Spleen (tissue), 11 donors: ENCODE measurements around the gene IL17D. TPM values are rescaled to one million over a fixed set of nuclear protein-coding genes. Genes with fewer than 3 reads are reported as not detected.

ENCODE experiments used
- DNase-seq: peaks from one replicate; pipeline ENCODE4 v3.0.0-alpha.2; 2020
- H3K27ac ChIP-seq, 8 donors: fragments of 200-600 bp; sonication (generic) in 7 of 8; 1 replicate in 4 of 8; 2 replicates in 4 of 8; pipeline versions ENCODE4 v1.5.0 to v1.8.0; 2016 to 2021; ENCODE audit warnings: inconsistent platforms in 4 of 8, mild to moderate bottlenecking in 4 of 8, moderate library complexity in 1 of 8
- H3K27me3 ChIP-seq, 7 donors: fragments of 200-600 bp; sonication (generic) in 6 of 7; replicated peaks in 1 of 7; 1 replicate in 4 of 7; 2 replicates in 3 of 7; pipeline versions ENCODE4 v1.5.0 to v1.8.0; 2016 to 2021; ENCODE audit warnings: inconsistent platforms in 3 of 7, mild to moderate bottlenecking in 1 of 7
- H3K36me3 ChIP-seq, 6 donors: fragments of 200-600 bp; sonication (generic) in 5 of 6; 1 replicate in 4 of 6; 2 replicates in 2 of 6; pipeline versions ENCODE4 v1.5.0 to v1.8.0; 2016 to 2021; ENCODE audit warnings: inconsistent platforms in 2 of 6
- H3K4me1 ChIP-seq, 6 donors: fragments of 200-600 bp; sonication (generic) in 5 of 6; 1 replicate in 3 of 6; 2 replicates in 3 of 6; pipeline versions ENCODE4 v1.5.0 to v1.8.0; 2016 to 2021; ENCODE audit warnings: inconsistent platforms in 3 of 6
- H3K4me3 ChIP-seq, 8 donors: fragments of 200-600 bp; sonication (generic) in 7 of 8; 1 replicate in 4 of 8; 2 replicates in 4 of 8; pipeline versions ENCODE4 v1.5.0 to v1.8.0; 2016 to 2021; ENCODE audit warnings: inconsistent platforms in 4 of 8, mild to moderate bottlenecking in 4 of 8, moderate library complexity in 2 of 8
- H3K9me3 ChIP-seq, 8 donors: fragments of 200-600 bp; sonication (generic) in 7 of 8; 1 replicate in 4 of 8; 2 replicates in 4 of 8; pipeline versions ENCODE4 v1.5.0 to v1.8.0; 2016 to 2021; ENCODE audit warnings: inconsistent platforms in 4 of 8
- CTCF ChIP-seq, 11 experiments: fragments of 200-600 bp in 7 of 11; fragments of 450-650 bp in 4 of 11; sonication (generic) in 4 of 11; IDR thresholded peaks in 8 of 11; conservative IDR thresholded peaks in 3 of 11; 1 replicate in 7 of 11; 2 replicates in 4 of 11; pipeline versions ENCODE4 v1.4.0 to v1.8.0; 2016 to 2021; ENCODE audit warnings: antibody characterized with exemption in 11 of 11, inconsistent platforms in 4 of 11, mild to moderate bottlenecking in 1 of 11
- POLR2A ChIP-seq, 3 donors: fragments of 450-650 bp; IDR thresholded peaks; one replicate each; pipeline ENCODE4 v1.5.1; 2017; ENCODE audit warnings: antibody characterized with exemption in 3 of 3, mild to moderate bottlenecking in 1 of 3
- POLR2AphosphoS5 ChIP-seq, 3 donors: sonication (generic); formaldehyde crosslinking; IDR thresholded peaks; one replicate each; pipeline ENCODE4 v1.5.1; 2017; ENCODE audit warnings: antibody characterized with exemption in 3 of 3
- WGBS, 5 donors: extraction: QIAGEN DNeasy Blood & Tissue Kit in 3 of 5; methylation state at CpG; one replicate each; pipeline versions ENCODE4 v1.1.5 to v1.1.7; 2013 to 2018; 5-methylcytosine and 5-hydroxymethylcytosine counted together
- intact Hi-C: fragments of 100-400 bp; cut with DNase I; formaldehyde crosslinking; loops from one replicate; pipeline ENCODE4 v1.15.0; 2023; ENCODE audit warnings: low total_unique reads
- polyA plus RNA-seq, 3 donors: library from polyadenylated mRNA; stranded (reverse); fragments of 200-250 nt; gene quantifications; one replicate each; pipeline ENCODE4 v1.2.1, GENCODE V29; 2013
- total RNA-seq, 7 donors: library from RNA; depleted of rRNA in 3 of 7; stranded (reverse); fragments of >200 nt in 3 of 7; fragmentation: NEBNext Ultra II Directional in 4 of 7; extraction: Animal tissue kit (Norgen Biotek cat#: 25700) in 4 of 7; gene quantifications; one replicate each; pipeline versions ENCODE4 v1.1.0 to v1.2.1, GENCODE V29; 2016 to 2021
- donor health status: healthy with polysubstance abuse.
- donor health status: DM: no; HTN: no; CAD: no; lungs with moderate emphysema.
- donor health status: DM: no; HTN: no; CAD: no.
- donor health status: Bipolar disorder and iron deficiency.
- donor health status: healthy.
- donor health status: DM: no; HTN: no; CAD: no.
- donor health status: DM: yes; HTN: yes; CAD: no.

Gene IL17D
- total and polyA plus RNA-seq, 10 donors = 0.15 to 0.68 (median 0.32) TPM; not detected in 3

- 88 to 96% (median 92%) methylated on average over 40 to 44 of the region's 44 CpGs for WGBS, 5 donors
- intact Hi-C loops = loop anchor here (10.0 kb wide), 2 partner anchors 57 to 207 kb away; partner anchors contain the start of gene EEF1AKMT1
- peaks cover 0 to 41% (median 23%) of the 10 kb centered on the region in 7 donors for H3K27me3 ChIP-seq
- no peaks in the 10 kb centered on the region for H3K9me3 ChIP-seq
- H3K36me3 ChIP-seq = no peaks in the 10 kb centered on the region
- no peak overlapping the region for H3K27ac ChIP-seq
- H3K4me3 ChIP-seq = no peak overlapping the region
- no peak for DNase-seq
- H3K4me1 ChIP-seq = peaks cover 3 to 23% (median 18%) of the 10 kb centered on the region in 6 donors
- TF ChIP-seq CTCF (IDR thresholded peaks at IDR 0.05 in 8 of 11, conservative IDR thresholded peaks at IDR 0.05 in 3 of 11) = no peak
- TF ChIP-seq POLR2AphosphoS5 (IDR thresholded peaks at IDR 0.05) = no peak
- no peak for TF ChIP-seq POLR2A (IDR thresholded peaks at IDR 0.05)
Measured at GRCh38 chr13:20717581-20718542, 14.4 kb downstream of the IL17D start.

GRCh38 chr13:20718958-20719566 is 15.6 kb downstream of the IL17D start:
- WGBS, 5 donors = 87 to 95% (median 91%) methylated on average over 12 of the region's 12 CpGs
- no peak overlapping the region for H3K4me3 ChIP-seq
- H3K4me1 ChIP-seq = peaks cover 3 to 15% (median 12%) of the 10 kb centered on the region in 6 donors
- H3K9me3 ChIP-seq = no peaks in the 10 kb centered on the region
- intact Hi-C loops = loop anchor here (10.0 kb wide), 2 partner anchors 56 to 206 kb away; partner anchors contain the start of gene EEF1AKMT1
- H3K27me3 ChIP-seq = peaks cover 0 to 39% (median 24%) of the 10 kb centered on the region in 7 donors
- no peak overlapping the region for H3K27ac ChIP-seq
- no peak for TF ChIP-seq POLR2AphosphoS5 (IDR thresholded peaks at IDR 0.05)
- TF ChIP-seq POLR2A (IDR thresholded peaks at IDR 0.05) = no peak
- TF ChIP-seq CTCF (IDR thresholded peaks at IDR 0.05 in 8 of 11, conservative IDR thresholded peaks at IDR 0.05 in 3 of 11) = no peak
- H3K36me3 ChIP-seq = no peaks in the 10 kb centered on the region
- no peak for DNase-seq

- H3K4me3 ChIP-seq = no peak overlapping the region
- H3K4me1 ChIP-seq = peaks cover 3 to 15% (median 12%) of the 10 kb centered on the region in 6 donors
- intact Hi-C loops = loop anchor here (10.0 kb wide), 2 partner anchors 55 to 205 kb away; partner anchors contain the start of gene EEF1AKMT1
- no peaks in the 10 kb centered on the region for H3K9me3 ChIP-seq
- peaks cover 0 to 39% (median 24%) of the 10 kb centered on the region in 7 donors for H3K27me3 ChIP-seq
- DNase-seq = no peak
- H3K27ac ChIP-seq = no peak overlapping the region
- WGBS, 5 donors = 78 to 90% (median 85%) methylated on average over 13 of the region's 13 CpGs
- H3K36me3 ChIP-seq = no peaks in the 10 kb centered on the region
- TF ChIP-seq CTCF (IDR thresholded peaks at IDR 0.05 in 8 of 11, conservative IDR thresholded peaks at IDR 0.05 in 3 of 11) = no peak
- no peak for TF ChIP-seq POLR2A (IDR thresholded peaks at IDR 0.05)
- TF ChIP-seq POLR2AphosphoS5 (IDR thresholded peaks at IDR 0.05) = no peak
Measured at GRCh38 chr13:20719783-20720182, 16.3 kb downstream of the IL17D start.
